Body of pancreas (tissue), 4 donors: ENCODE measurements around the gene WDR82. TPM values are rescaled to one million over a fixed set of nuclear protein-coding genes. Genes with fewer than 3 reads are reported as not detected.

Experiments
- ATAC-seq: fragments of 150-250 bp; one replicate; pipeline ENCODE4 v1.9.1; 2016
- DNase-seq, 4 donors: peaks; one replicate each; pipeline ENCODE4 v3.0.0-alpha.2; 2019
- H3K27ac ChIP-seq, 4 donors: fragments of 200-600 bp; sonication (generic); 1 replicate in 3 of 4; 2 replicates in 1 of 4; pipeline versions ENCODE4 v1.5.1 to v1.6.1; 2016 to 2019; ENCODE audit warnings: mild to moderate bottlenecking in 1 of 4, mixed read lengths in 1 of 4, moderate library complexity in 1 of 4
- H3K27me3 ChIP-seq, 2 donors: fragments of 200-600 bp; sonication (generic); one replicate each; pipeline ENCODE4 v1.6.0; 2016; ENCODE audit warnings: mild to moderate bottlenecking in 1 of 2
- H3K36me3 ChIP-seq, 2 donors: fragments of 200-600 bp; sonication (generic); replicated peaks in 1 of 2; 2 replicates each; pipeline ENCODE4 v1.5.1; 2016; ENCODE audit warnings: low read depth in 2 of 2; ENCODE audit not compliant: insufficient read depth in 1 of 2
- H3K4me1 ChIP-seq: fragments of 200-600 bp; sonication (generic); one replicate; pipeline ENCODE4 v1.6.0; 2016
- H3K4me3 ChIP-seq, 2 donors: fragments of 200-600 bp; sonication (generic); 1 replicate in 1 of 2; 2 replicates in 1 of 2; pipeline ENCODE4 v1.5.1; 2016 to 2019
- H3K9me3 ChIP-seq, 3 donors: fragments of 200-600 bp; sonication (generic); 1 replicate in 2 of 3; 2 replicates in 1 of 3; pipeline ENCODE4 v1.5.1; 2016
- POLR2A ChIP-seq, 3 donors: fragments of 450-650 bp; IDR thresholded peaks; one replicate each; pipeline ENCODE4 v1.6.1; 2016; ENCODE audit warnings: antibody characterized with exemption in 3 of 3, mild to moderate bottlenecking in 2 of 3
- WGBS, 2 donors: methylation state at CpG; one replicate each; pipeline ENCODE4 v1.1.5; 2017; 5-methylcytosine and 5-hydroxymethylcytosine counted together
- intact Hi-C: fragments of 100-400 bp; cut with DNase I; formaldehyde crosslinking; loops from one replicate; pipeline ENCODE4 v1.15.1; 2023
- total RNA-seq, 2 donors: library from RNA; depleted of rRNA; stranded (reverse); fragments of >200 nt; gene quantifications; one replicate each; pipeline ENCODE4 v1.1.0, GENCODE V29; 2016
- TF ChIP-seq, protein P1 (sequence below), 7 experiments: fragments of 450-650 bp in 4 of 7; fragments of 200-600 bp in 3 of 7; sonication (generic) in 3 of 7; IDR thresholded peaks; one replicate each; pipeline ENCODE4 v1.5.1; 2016 to 2019; ENCODE audit warnings: antibody characterized with exemption in 7 of 7

The WDR82 gene
- total RNA-seq, 2 donors from 2014 or later, result 19.1 to 21.5 TPM

DNA sequence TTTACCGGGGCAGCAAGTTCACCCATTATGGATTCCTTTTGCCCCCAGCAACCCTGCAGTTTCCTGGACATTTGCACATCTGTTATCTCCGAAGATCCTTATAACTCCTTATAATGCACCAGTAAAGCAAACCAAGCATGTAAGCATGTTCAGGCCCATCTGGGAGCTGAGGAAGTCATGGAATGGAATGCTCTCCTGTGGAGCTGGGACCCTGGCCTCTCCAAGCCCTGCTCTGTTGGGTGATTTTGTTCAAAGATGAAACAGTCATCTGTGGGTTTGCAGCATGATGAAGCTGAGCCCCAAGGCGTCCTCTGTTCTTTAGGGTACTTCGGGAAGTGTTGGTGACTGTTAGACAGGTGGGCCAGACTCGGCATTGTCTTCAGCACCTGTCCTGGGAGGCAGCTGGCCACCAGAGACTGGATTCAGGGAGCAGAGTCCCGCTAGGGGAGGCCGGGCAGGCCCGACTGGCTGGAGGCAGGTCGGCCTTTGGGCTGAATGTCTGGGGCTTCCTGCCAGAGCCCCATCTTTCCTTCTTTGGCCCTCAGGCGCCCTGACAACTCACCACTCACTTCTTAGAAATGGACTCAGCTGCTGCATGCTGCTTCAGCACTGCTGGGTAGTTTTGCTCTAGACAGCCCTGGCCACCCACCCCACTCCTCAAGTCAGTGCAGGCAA is 41.6 kb upstream of the WDR82 start:
- intact Hi-C loops, result no loop called here
- 71 to 87% methylated on average over 10 of the region's 10 CpGs for WGBS, 2 donors
- H3K27ac ChIP-seq, result no peak overlapping the region
- no peak for DNase-seq
- no peak for ATAC-seq
- no peak overlapping the region for H3K4me3 ChIP-seq
- H3K4me1 ChIP-seq, result peaks cover 5% of the 10 kb centered on the region
- TF ChIP-seq, protein P1, sequence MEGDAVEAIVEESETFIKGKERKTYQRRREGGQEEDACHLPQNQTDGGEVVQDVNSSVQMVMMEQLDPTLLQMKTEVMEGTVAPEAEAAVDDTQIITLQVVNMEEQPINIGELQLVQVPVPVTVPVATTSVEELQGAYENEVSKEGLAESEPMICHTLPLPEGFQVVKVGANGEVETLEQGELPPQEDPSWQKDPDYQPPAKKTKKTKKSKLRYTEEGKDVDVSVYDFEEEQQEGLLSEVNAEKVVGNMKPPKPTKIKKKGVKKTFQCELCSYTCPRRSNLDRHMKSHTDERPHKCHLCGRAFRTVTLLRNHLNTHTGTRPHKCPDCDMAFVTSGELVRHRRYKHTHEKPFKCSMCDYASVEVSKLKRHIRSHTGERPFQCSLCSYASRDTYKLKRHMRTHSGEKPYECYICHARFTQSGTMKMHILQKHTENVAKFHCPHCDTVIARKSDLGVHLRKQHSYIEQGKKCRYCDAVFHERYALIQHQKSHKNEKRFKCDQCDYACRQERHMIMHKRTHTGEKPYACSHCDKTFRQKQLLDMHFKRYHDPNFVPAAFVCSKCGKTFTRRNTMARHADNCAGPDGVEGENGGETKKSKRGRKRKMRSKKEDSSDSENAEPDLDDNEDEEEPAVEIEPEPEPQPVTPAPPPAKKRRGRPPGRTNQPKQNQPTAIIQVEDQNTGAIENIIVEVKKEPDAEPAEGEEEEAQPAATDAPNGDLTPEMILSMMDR (IDR thresholded peaks at IDR 0.05), result no peak
- no peak for TF ChIP-seq POLR2A (IDR thresholded peaks at IDR 0.05)
- no peaks in the 10 kb centered on the region for H3K9me3 ChIP-seq
- H3K27me3 ChIP-seq, result no peaks in the 10 kb centered on the region
- no peaks in the 10 kb centered on the region for H3K36me3 ChIP-seq

DNA sequence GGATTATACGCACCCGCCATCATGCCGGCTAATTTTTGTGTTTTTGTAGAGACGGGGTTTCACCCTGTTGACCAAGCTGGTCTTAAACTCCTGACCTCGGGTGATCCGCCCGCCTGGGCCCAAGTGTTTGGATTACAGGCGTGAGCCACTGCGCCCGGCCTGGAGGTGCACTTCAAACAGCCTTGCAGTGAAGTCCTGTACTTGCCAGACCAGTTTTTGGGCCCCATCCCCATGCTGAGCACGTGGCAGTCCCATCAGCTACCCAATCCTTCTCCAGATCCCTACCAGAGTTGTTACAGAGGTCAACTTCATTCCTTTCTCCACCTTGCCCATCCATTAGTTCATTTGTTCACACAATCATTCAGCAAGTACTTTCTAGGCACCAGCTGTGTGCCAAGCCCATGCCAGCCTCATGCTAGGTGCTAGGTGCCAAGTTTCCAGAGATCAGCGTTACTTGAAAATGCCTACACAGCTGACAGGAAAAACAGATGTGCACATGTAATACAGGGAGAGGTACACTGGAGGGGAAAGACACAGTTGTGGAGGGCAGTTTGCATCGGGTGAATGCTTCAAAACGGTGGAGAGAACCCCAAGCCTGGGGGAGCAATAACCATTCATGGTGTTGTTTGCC is 39.9 kb upstream of the WDR82 start:
- peaks cover 5% of the 10 kb centered on the region for H3K4me1 ChIP-seq
- no peak for DNase-seq
- WGBS, 2 donors, result 74 to 75% methylated on average over 13 to 14 of the region's 14 CpGs
- no peak for ATAC-seq
- TF ChIP-seq POLR2A (IDR thresholded peaks at IDR 0.05), result no peak
- TF ChIP-seq, protein P1 (IDR thresholded peaks at IDR 0.05), result no peak
- H3K27me3 ChIP-seq, result no peaks in the 10 kb centered on the region
- H3K9me3 ChIP-seq, result no peaks in the 10 kb centered on the region
- intact Hi-C loops, result no loop called here
- no peak overlapping the region for H3K27ac ChIP-seq
- no peaks in the 10 kb centered on the region for H3K36me3 ChIP-seq
- H3K4me3 ChIP-seq, result no peak overlapping the region

DNA sequence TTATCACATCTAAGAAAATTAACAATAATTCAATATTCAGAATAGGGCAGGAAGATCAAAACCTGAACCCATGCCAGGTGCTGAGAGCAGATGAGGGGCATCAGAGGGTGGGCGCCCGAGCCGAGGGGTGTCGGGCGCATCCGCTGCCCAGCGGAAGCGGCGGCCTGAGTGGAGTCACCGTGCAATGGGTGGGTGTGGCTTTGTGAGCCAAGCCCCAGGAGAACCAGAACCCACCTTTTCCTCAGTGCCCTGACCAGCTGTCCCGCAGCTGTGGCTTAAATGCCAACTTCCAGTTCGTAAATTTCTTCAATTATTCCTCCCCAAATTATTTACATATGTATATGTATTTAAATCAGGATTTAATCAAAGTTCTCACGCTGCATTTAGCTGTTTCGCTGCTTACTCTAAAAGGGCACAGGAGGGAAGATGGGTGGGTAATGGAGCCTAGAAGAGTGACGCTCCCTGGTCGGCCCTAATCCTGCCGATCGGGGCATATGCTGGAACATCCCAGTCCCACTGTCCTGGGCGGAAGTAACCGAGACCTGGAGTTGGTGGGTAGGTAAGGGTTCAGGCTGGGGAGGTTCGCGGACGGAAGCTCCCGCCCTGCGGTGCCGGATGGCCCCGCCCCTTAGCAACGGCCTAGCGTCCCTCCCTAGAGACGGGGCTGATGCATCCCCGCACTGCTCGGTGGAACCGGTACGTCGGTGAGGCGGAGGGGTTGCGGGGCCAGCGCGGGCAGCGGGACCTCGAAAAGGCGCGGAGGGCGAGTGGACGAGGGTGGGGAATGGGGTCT is 39.0 kb upstream of the WDR82 start:
- DNase-seq, result peak; percentile 38 to 59 (median 50)
- Histone ChIP-seq H3K4me1 (peaks cover 5% of the 10 kb centered on the region), H3K4me3 (no peak overlapping the region), H3K27ac (no peak overlapping the region), H3K36me3 (no peaks in the 10 kb centered on the region), H3K27me3 (no peaks in the 10 kb centered on the region), H3K9me3 (no peaks in the 10 kb centered on the region)
- WGBS, 2 donors, result 50 to 63% methylated on average over 43 to 45 of the region's 45 CpGs
- TF ChIP-seq, protein P1 (IDR thresholded peaks at IDR 0.05), result no peak
- TF ChIP-seq POLR2A (IDR thresholded peaks at IDR 0.05), result peak in 2 of 3 donors; percentile 39 to 41
- peak; percentile 74 for ATAC-seq
- intact Hi-C loops, result no loop called here

DNA sequence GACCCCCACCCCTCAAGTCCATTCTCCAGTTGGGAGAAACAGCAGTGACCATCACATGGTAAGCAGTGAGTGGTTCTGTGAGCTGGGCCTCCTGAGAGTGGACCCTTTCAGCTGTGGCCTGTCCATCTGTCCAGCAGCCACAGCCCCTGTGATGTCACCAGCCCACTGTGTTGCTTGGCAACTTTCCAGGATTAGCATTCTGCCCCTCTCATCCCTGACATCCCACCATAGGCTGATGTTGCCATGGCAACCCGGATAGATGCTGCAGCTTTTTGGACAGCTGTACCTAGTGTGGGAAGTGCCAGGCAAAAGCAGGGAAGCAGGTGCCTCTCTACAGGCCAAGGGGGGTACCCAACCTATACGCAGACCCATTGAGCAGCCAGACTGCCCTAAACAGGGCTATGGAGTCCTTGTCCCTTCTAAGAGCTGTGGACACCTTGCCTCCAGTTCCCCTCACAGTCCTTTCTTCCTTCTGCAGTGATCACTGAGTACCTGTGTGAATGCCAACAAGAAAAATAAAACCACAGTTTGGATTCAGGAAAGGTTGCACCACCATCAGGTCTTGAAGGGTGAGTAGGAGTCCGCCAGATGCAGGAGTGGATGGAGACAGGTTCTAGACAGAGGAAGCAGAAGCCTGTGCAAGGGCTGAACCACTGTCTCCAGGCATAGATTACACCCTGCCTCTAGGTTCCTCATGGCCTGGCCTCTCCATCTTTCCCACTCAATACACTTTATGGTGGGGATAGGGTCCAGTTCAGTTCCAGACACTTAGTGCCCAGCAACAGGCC is 37.7 kb upstream of the WDR82 start, which contains the start of gene DNAH1:
TSS of gene DNAH1 (plus strand) at position 343 of the 788 bp plus-strand sequence. CDS start 6,124 bp downstream, outside the sequence.
- Histone ChIP-seq H3K27ac (no peak within 1 kb of the TSS), H3K4me3 (no peak within 1 kb of the TSS), H3K4me1 (peaks cover 5% of the 10 kb centered on the region), H3K9me3 (no peaks in the 10 kb centered on the region), H3K36me3 (no peaks in the 10 kb centered on the region), H3K27me3 (no peaks in the 10 kb centered on the region)
- DNase-seq, result no peak
- intact Hi-C loops, result no loop called here
- TF ChIP-seq, protein P1 (IDR thresholded peaks at IDR 0.05), result no peak
- TF ChIP-seq POLR2A (IDR thresholded peaks at IDR 0.05), result no peak
- 74 to 88% methylated on average over 3 of the region's 3 CpGs for WGBS, 2 donors
- no peak for ATAC-seq
